CD4-positive, alpha-beta T cell (primary cell): ENCODE measurements around the gene UBTD2. TPM values are rescaled to one million over a fixed set of nuclear protein-coding genes. Genes with fewer than 3 reads are reported as not detected.

Experiments used
- ATAC-seq: fragments of 200-7000 bp; cut with Tn5 transposase; one replicate; pipeline ENCODE4 v1.10.0; 2022; ENCODE audit warnings: mild to moderate bottlenecking; ENCODE audit not compliant: poor library complexity
- CTCF ChIA-PET: fragments of 350-600 bp; sonication (Branson Sonifier 250); formaldehyde crosslinking; loops from one replicate; lab custom pipeline; 2021; ENCODE audit warnings: antibody characterized with exemption, inconsistent platforms; lab: Charles Lee
- POLR2A ChIA-PET: fragments of 350-600 bp; sonication (Branson Sonifier 250); formaldehyde crosslinking; loops from one replicate; lab custom pipeline; 2021; ENCODE audit warnings: antibody characterized with exemption, inconsistent platforms; lab: Charles Lee
- DNase-seq, 14 experiments: peaks; one replicate each; pipeline ENCODE4 v3.0.0-alpha.2; 2013 to 2020; ENCODE audit warnings: mixed read lengths in 2 of 14
- H3K27ac ChIP-seq, 2 donors: one replicate each; pipeline versions ENCODE4 v1.5.1 to v1.7.0; 2013; ENCODE audit warnings: low read length in 2 of 2, low read depth in 1 of 2, mild to moderate bottlenecking in 1 of 2
- H3K27me3 ChIP-seq, 2 experiments: 1 replicate in 1 of 2; 2 replicates in 1 of 2; pipeline versions ENCODE4 v1.6.1 to v1.7.0; 2013; ENCODE audit warnings: low read length in 2 of 2, control low read depth in 1 of 2, mild to moderate bottlenecking in 1 of 2, moderate library complexity in 1 of 2; ENCODE audit not compliant: insufficient read depth in 2 of 2, control insufficient read depth in 1 of 2
- H3K36me3 ChIP-seq: one replicate; pipeline ENCODE4 v1.6.1; 2013; ENCODE audit warnings: low read length, control low read depth; ENCODE audit not compliant: insufficient read depth
- H3K4me1 ChIP-seq: one replicate; pipeline ENCODE4 v1.6.1; 2013; ENCODE audit warnings: low read length, control low read depth; ENCODE audit not compliant: insufficient read depth
- H3K4me3 ChIP-seq: one replicate; pipeline ENCODE4 v1.5.1; 2013; ENCODE audit warnings: mild to moderate bottlenecking, low read length, moderate library complexity
- H3K9me3 ChIP-seq, 2 experiments: 1 replicate in 1 of 2; 2 replicates in 1 of 2; pipeline versions ENCODE4 v1.6.1 to v1.7.0; 2013; ENCODE audit warnings: low read length in 2 of 2, mild to moderate bottlenecking in 2 of 2, control low read depth in 1 of 2, moderate library complexity in 1 of 2; ENCODE audit not compliant: control insufficient read depth in 1 of 2, insufficient read depth in 1 of 2
- H3K27ac Mint-ChIP-seq: one replicate; pipeline ENCODE4 v1.8.0; 2020; ENCODE audit warnings: mixed read lengths
- H3K27me3 Mint-ChIP-seq: one replicate; pipeline ENCODE4 v1.8.0; 2021; ENCODE audit warnings: mixed read lengths
- H3K36me3 Mint-ChIP-seq: one replicate; pipeline ENCODE4 v1.8.0; 2021; ENCODE audit warnings: low read depth, mixed read lengths
- H3K4me1 Mint-ChIP-seq: one replicate; pipeline ENCODE4 v1.8.0; 2021; ENCODE audit warnings: low read depth, mixed read lengths
- H3K4me3 Mint-ChIP-seq: one replicate; pipeline ENCODE4 v1.8.0; 2020; ENCODE audit warnings: mild to moderate bottlenecking, mixed read lengths
- H3K9me3 Mint-ChIP-seq: one replicate; pipeline ENCODE4 v1.8.0; 2020; ENCODE audit warnings: mixed read lengths
- intact Hi-C, 2 experiments: fragments of 100-400 bp; cut with DNase I in 1 of 2; cut with micrococcal nuclease in 1 of 2; formaldehyde crosslinking; loops; one replicate each; pipeline versions ENCODE4 v1.15.1 to v1.9.0; 2023 to 2025; cut with DNase I, micrococcal nuclease
- total RNA-seq, 174 experiments: library from RNA in 2 of 174; stranded (reverse) in 2 of 174; gene quantifications; one replicate each; pipeline ENCODE4 v1.2.3 and lab custom pipeline; 2021 to 2026
- TF ChIP-seq, protein P1 (sequence below): fragments of 200-600 bp; IDR thresholded peaks from one replicate; pipeline ENCODE4 v1.8.0; 2022; ENCODE audit warnings: antibody characterized with exemption, mild to moderate bottlenecking

Gene UBTD2
- total RNA-seq, 2 experiments from 2014 or later: 0.66 to 1.1 TPM

DNA sequence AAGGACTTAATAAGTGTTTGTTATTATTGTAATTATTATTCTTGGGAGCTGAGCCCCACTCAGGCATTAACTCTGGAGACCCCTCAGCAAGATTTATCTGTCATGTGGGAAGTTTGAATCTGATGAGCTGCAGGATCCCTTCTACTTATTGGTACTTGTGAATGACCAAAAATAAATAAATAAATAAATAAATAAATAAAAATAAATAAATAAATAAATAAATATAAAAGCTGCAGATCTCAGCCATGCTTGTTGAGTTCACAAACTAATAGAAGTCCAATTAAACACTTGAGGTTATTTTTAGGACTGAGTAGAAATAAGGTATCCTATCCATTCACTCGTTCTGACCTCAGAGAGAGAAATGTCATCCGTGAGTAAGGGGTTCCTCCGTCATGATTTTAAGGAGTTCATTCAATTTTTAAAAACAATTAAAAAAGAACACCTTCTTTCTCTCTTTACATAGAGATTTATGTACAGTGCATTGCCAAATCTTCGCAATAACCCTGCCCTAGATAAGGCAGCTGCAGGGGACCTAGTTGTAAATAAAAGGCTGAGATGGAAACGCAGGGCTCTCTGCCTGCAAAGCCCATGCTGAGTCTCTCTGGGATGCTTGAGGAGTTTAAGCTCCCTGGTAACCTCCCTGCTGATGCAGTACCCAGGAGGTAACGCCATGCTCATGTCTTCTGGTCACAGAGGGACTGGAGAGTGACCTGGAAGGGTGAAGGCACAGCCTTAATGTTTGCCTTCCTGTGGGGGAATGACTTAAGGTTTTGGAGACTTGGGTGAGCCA, 88.4 kb downstream of the UBTD2 start:
- H3K4me1 ChIP-seq: no peaks in the 10 kb centered on the region
- no peak overlapping the region for H3K4me3 ChIP-seq
- ChIA-PET POLR2A (no interaction called here), CTCF (no interaction called here)
- no peak overlapping the region for H3K27ac ChIP-seq
- Mint-ChIP-seq H3K36me3 (no peaks in the 10 kb centered on the region), H3K4me3 (no peak overlapping the region), H3K27ac (no peak overlapping the region), H3K9me3 (no peaks in the 10 kb centered on the region), H3K4me1 (no peaks in the 10 kb centered on the region), H3K27me3 (no peaks in the 10 kb centered on the region)
- intact Hi-C loops: no loop called here
- ATAC-seq (no peak), DNase-seq (no peak)
- H3K9me3 ChIP-seq: no peaks in the 10 kb centered on the region
- TF ChIP-seq, protein P1, sequence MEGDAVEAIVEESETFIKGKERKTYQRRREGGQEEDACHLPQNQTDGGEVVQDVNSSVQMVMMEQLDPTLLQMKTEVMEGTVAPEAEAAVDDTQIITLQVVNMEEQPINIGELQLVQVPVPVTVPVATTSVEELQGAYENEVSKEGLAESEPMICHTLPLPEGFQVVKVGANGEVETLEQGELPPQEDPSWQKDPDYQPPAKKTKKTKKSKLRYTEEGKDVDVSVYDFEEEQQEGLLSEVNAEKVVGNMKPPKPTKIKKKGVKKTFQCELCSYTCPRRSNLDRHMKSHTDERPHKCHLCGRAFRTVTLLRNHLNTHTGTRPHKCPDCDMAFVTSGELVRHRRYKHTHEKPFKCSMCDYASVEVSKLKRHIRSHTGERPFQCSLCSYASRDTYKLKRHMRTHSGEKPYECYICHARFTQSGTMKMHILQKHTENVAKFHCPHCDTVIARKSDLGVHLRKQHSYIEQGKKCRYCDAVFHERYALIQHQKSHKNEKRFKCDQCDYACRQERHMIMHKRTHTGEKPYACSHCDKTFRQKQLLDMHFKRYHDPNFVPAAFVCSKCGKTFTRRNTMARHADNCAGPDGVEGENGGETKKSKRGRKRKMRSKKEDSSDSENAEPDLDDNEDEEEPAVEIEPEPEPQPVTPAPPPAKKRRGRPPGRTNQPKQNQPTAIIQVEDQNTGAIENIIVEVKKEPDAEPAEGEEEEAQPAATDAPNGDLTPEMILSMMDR: no peak
- H3K36me3 ChIP-seq: no peaks in the 10 kb centered on the region
- peaks cover 0 to 2% of the 10 kb centered on the region in 2 experiments for H3K27me3 ChIP-seq

DNA sequence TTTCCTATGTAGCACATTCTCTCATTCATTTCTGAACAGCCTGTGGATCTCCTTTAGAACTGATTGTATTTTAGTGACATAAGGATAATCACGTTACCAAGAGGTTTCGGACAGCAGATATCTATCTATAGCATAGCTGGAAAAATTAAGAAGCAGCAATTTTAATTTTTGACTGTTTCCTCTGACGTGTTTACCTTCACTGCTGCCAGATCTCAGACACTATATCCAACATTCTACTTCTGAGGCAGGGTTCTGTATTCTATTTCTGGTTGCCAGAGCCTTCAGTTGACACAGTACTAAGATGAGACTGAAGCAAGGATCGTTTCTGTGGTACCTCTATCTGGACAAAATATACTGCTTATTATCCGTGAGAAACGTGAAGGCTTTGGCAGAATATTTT, 89.7 kb downstream of the UBTD2 start, which contains the start of gene EFCAB9:
TSS of gene EFCAB9 (plus strand) at position 301 of the 400 bp plus-strand sequence. CDS start at position 302, 1 bp downstream.
- H3K9me3 Mint-ChIP-seq: no peaks in the 10 kb centered on the region
- H3K27me3 ChIP-seq: peaks cover 0 to 2% of the 10 kb centered on the region in 2 experiments
- no peak within 1 kb of the TSS for H3K4me3 Mint-ChIP-seq
- DNase-seq: no peak
- intact Hi-C loops: no loop called here
- H3K27ac Mint-ChIP-seq: no peak within 1 kb of the TSS
- H3K4me1 ChIP-seq: peaks cover under 1% of the 10 kb centered on the region
- no peaks in the 10 kb centered on the region for H3K36me3 ChIP-seq
- no peak within 1 kb of the TSS for H3K27ac ChIP-seq
- ATAC-seq: no peak
- H3K4me3 ChIP-seq: no peak within 1 kb of the TSS
- no peaks in the 10 kb centered on the region for H3K36me3 Mint-ChIP-seq
- ChIA-PET CTCF (no interaction called here), POLR2A (no interaction called here)
- TF ChIP-seq, protein P1: no peak
- no peaks in the 10 kb centered on the region for H3K4me1 Mint-ChIP-seq
- no peaks in the 10 kb centered on the region for H3K9me3 ChIP-seq
- no peaks in the 10 kb centered on the region for H3K27me3 Mint-ChIP-seq

DNA sequence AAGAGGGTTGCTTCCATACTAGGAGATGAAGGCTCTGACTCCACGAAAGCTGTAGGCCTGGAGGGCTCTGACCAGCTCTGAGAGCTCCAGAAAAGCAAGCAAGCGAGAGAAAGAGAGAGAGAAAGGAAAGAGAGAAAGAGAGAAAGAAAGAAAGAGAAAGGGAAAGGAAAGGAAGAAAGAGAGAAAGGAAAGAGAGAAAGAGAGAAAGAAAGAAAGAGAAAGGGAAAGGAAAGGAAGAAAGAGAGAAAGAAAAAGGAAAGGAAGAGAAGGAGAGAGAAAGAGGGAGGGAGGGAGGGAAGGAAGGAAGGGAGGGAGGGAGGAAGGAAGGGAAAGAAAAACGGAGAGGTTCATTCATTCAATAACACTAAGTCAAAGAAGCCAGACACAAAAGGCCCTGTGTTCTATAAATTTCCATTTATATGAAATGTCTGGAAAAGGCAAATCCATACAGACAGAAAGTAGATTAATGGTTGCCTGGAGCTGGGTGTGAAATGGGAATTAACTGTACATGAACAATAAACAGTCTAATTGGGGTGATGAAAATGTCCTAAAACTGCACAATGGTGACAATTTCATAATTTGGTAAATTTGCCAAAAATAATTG, 93.8 kb downstream of the UBTD2 start:
- intact Hi-C loops: loop anchor here (2.0 to 10.0 kb wide), 8 partner anchors 37 to 865 kb away; partner anchors contain the start of genes FBXW11 (in 2 of the 2), CREBRF (in 1 of the 2), DUSP1 (in 1 of the 2) and UBTD2 (in 1 of the 2)
- Mint-ChIP-seq H3K27ac (no peak overlapping the region), H3K27me3 (no peaks in the 10 kb centered on the region), H3K4me3 (peak overlapping the region; percentile 34), H3K36me3 (peaks cover 30% of the 10 kb centered on the region), H3K4me1 (peaks cover 22% of the 10 kb centered on the region), H3K9me3 (no peaks in the 10 kb centered on the region)
- no peak for DNase-seq
- no peak for ATAC-seq
- Histone ChIP-seq H3K4me3 (no peak overlapping the region), H3K27ac (no peak overlapping the region), H3K9me3 (no peaks in the 10 kb centered on the region), H3K4me1 (peaks cover 22% of the 10 kb centered on the region), H3K36me3 (peaks cover 3% of the 10 kb centered on the region), H3K27me3 (no peaks in the 10 kb centered on the region)
- ChIA-PET CTCF (interaction anchor here (0.6 to 4.6 kb wide), 4 partner anchors 16 to 83 kb away, joined by 3 to 49 read pairs (median 4); no protein-coding TSS in a partner anchor), POLR2A (interaction anchor here (0.9 to 9.0 kb wide), 5 partner anchors 14 to 120 kb away, joined by 3 to 592 read pairs (median 8); no protein-coding TSS in a partner anchor)
- TF ChIP-seq, protein P1: no peak
